Measurements from ENCODE around the gene MAMLD1. TPM values are rescaled to one million over a fixed set of nuclear protein-coding genes. Genes with fewer than 3 reads are reported as not detected.
"Not testable (repeated sequence)": the region's sequence is repeated elsewhere in the genome, so short reads cannot be mapped to it uniquely, and the experiment has no call there.

Gene MAMLD1
- total and polyA plus RNA-seq, 2 experiments from 2014 or later, result 4.1 to 9.0 TPM

GRCh38 chrX:150337026-150337425 is 26.1 kb upstream of the MAMLD1 start:
- Histone ChIP-seq H3K9ac (no peak overlapping the region), H2AFZ (no peak overlapping the region), H3K9me3 (ENCODE audit: low read depth) (no peaks in the 10 kb centered on the region), H3K4me3 (no peak overlapping the region), H3K4me1 (ENCODE audit: insufficient read depth) (no peaks in the 10 kb centered on the region), H3K79me2 (ENCODE audit: insufficient read depth) (no peaks in the 10 kb centered on the region), H3K36me3 (ENCODE audit: low read depth) (no peaks in the 10 kb centered on the region), H4K20me1 (ENCODE audit: insufficient read depth) (no peaks in the 10 kb centered on the region), H3F3A (ENCODE audit: insufficient read depth) (no peaks in the 10 kb centered on the region), H3K4me2 (ENCODE audit: unreplicated experiment) (no peak overlapping the region), H3K27ac (no peak overlapping the region), H3K27me3 (replicated peaks; ENCODE audit: insufficient read depth) (no peaks in the 10 kb centered on the region), H3K9me2 (ENCODE audit: insufficient read depth) (no peaks in the 10 kb centered on the region)
- 59 to 85% methylated on average over 3 to 4 of the region's 6 CpGs for WGBS, 2 experiments (ENCODE audit: low coverage in 1 of 2, low lambda C conversion rate in 2 of 2, missing lambda C conversion rate in 2 of 2)
- no peak for DNase-seq
- TF ChIP-seq EZH2 (IDR thresholded peaks at IDR 0.05; ENCODE audit: insufficient read depth, poor library complexity, severe bottlenecking) (no peak), EZH2phosphoT487 (IDR thresholded peaks at IDR 0.05; ENCODE audit: insufficient read depth, low read depth) (no peak)
- in situ Hi-C loops (cut with MboI), result no loop called here

- whole genome bisulfite sequencing, 2 experiments (ENCODE audit: low coverage in 1 of 2, low lambda C conversion rate in 2 of 2, missing lambda C conversion rate in 2 of 2), result 56 to 58% methylated on average over 4 of the region's 4 CpGs
- no peaks in the 10 kb centered on the region for H3K27me3 ChIP-seq (replicated peaks; ENCODE audit: insufficient read depth)
- no peaks in the 10 kb centered on the region for H3K4me1 ChIP-seq (ENCODE audit: insufficient read depth)
- H3K4me3 ChIP-seq, result no peak overlapping the region
- H2AFZ ChIP-seq, result no peak overlapping the region
- in situ Hi-C loops (cut with MboI), result no loop called here
- H3K36me3 ChIP-seq (ENCODE audit: low read depth), result no peaks in the 10 kb centered on the region
- no peak overlapping the region for H3K4me2 ChIP-seq (ENCODE audit: unreplicated experiment)
- no peak for DNase-seq
- no peaks in the 10 kb centered on the region for H3K9me2 ChIP-seq (ENCODE audit: insufficient read depth)
- H3F3A ChIP-seq (ENCODE audit: insufficient read depth), result no peaks in the 10 kb centered on the region
- H3K9ac ChIP-seq, result no peak overlapping the region
- H3K9me3 ChIP-seq (ENCODE audit: low read depth), result no peaks in the 10 kb centered on the region
- no peaks in the 10 kb centered on the region for H4K20me1 ChIP-seq (ENCODE audit: insufficient read depth)
- no peak overlapping the region for H3K27ac ChIP-seq
- H3K79me2 ChIP-seq (ENCODE audit: insufficient read depth), result no peaks in the 10 kb centered on the region
- TF ChIP-seq EZH2 (IDR thresholded peaks at IDR 0.05; ENCODE audit: insufficient read depth, poor library complexity, severe bottlenecking), result no peak
- TF ChIP-seq EZH2phosphoT487 (IDR thresholded peaks at IDR 0.05; ENCODE audit: insufficient read depth, low read depth), result no peak
Measured at GRCh38 chrX:150337536-150337935, 25.6 kb upstream of the MAMLD1 start.

- Histone ChIP-seq H3F3A (ENCODE audit: insufficient read depth) (no peaks in the 10 kb centered on the region), H3K9ac (no peak overlapping the region), H4K20me1 (ENCODE audit: insufficient read depth) (no peaks in the 10 kb centered on the region), H3K36me3 (ENCODE audit: low read depth) (no peaks in the 10 kb centered on the region), H3K27me3 (replicated peaks; ENCODE audit: insufficient read depth) (no peaks in the 10 kb centered on the region), H3K4me2 (ENCODE audit: unreplicated experiment) (no peak overlapping the region), H2AFZ (no peak overlapping the region), H3K79me2 (ENCODE audit: insufficient read depth) (no peaks in the 10 kb centered on the region), H3K9me2 (ENCODE audit: insufficient read depth) (no peaks in the 10 kb centered on the region), H3K27ac (no peak overlapping the region), H3K4me3 (no peak overlapping the region), H3K4me1 (ENCODE audit: insufficient read depth) (no peaks in the 10 kb centered on the region), H3K9me3 (ENCODE audit: low read depth) (no peaks in the 10 kb centered on the region)
- WGBS, 2 experiments (ENCODE audit: low coverage in 1 of 2, low lambda C conversion rate in 2 of 2, missing lambda C conversion rate in 2 of 2), result 95 to 96% methylated on average over 5 to 8 of the region's 8 CpGs
- TF ChIP-seq EZH2 (IDR thresholded peaks at IDR 0.05; ENCODE audit: insufficient read depth, poor library complexity, severe bottlenecking), result no peak
- no peak for TF ChIP-seq EZH2phosphoT487 (IDR thresholded peaks at IDR 0.05; ENCODE audit: insufficient read depth, low read depth)
- in situ Hi-C loops (cut with MboI), result no loop called here
- no peak for DNase-seq
Measured at GRCh38 chrX:150338615-150339014, 24.5 kb upstream of the MAMLD1 start.

- H3F3A ChIP-seq (ENCODE audit: insufficient read depth), result no peaks in the 10 kb centered on the region
- H3K9me3 ChIP-seq (ENCODE audit: low read depth), result no peaks in the 10 kb centered on the region
- H3K27ac ChIP-seq, result no peak overlapping the region
- H3K4me1 ChIP-seq (ENCODE audit: insufficient read depth), result no peaks in the 10 kb centered on the region
- H3K27me3 ChIP-seq (replicated peaks; ENCODE audit: insufficient read depth), result no peaks in the 10 kb centered on the region
- no peak overlapping the region for H3K4me3 ChIP-seq
- TF ChIP-seq EZH2phosphoT487 (IDR thresholded peaks at IDR 0.05; ENCODE audit: insufficient read depth, low read depth) (no peak), EZH2 (IDR thresholded peaks at IDR 0.05; ENCODE audit: insufficient read depth, poor library complexity, severe bottlenecking) (no peak)
- no peak for DNase-seq
- no peak overlapping the region for H3K9ac ChIP-seq
- H2AFZ ChIP-seq, result no peak overlapping the region
- in situ Hi-C loops (cut with MboI), result no loop called here
- H4K20me1 ChIP-seq (ENCODE audit: insufficient read depth), result no peaks in the 10 kb centered on the region
- H3K36me3 ChIP-seq (ENCODE audit: low read depth), result no peaks in the 10 kb centered on the region
- no peak overlapping the region for H3K4me2 ChIP-seq (ENCODE audit: unreplicated experiment)
- no peaks in the 10 kb centered on the region for H3K9me2 ChIP-seq (ENCODE audit: insufficient read depth)
- WGBS, 2 experiments (ENCODE audit: low coverage in 1 of 2, low lambda C conversion rate in 2 of 2, missing lambda C conversion rate in 2 of 2), result 70 to 76% methylated on average over 3 of the region's 3 CpGs
- H3K79me2 ChIP-seq (ENCODE audit: insufficient read depth), result no peaks in the 10 kb centered on the region
Measured at GRCh38 chrX:150339736-150340135, 23.4 kb upstream of the MAMLD1 start.

GRCh38 chrX:150340326-150340725 is 22.8 kb upstream of the MAMLD1 start:
- H3K9me3 ChIP-seq (ENCODE audit: low read depth); H3K79me2 ChIP-seq (ENCODE audit: insufficient read depth); H3K27ac ChIP-seq; H3F3A ChIP-seq (ENCODE audit: insufficient read depth); H4K20me1 ChIP-seq (ENCODE audit: insufficient read depth); H3K27me3 ChIP-seq (replicated peaks; ENCODE audit: insufficient read depth); H3K4me1 ChIP-seq (ENCODE audit: insufficient read depth); H3K36me3 ChIP-seq (ENCODE audit: low read depth); H3K4me3 ChIP-seq; H2AFZ ChIP-seq; in situ Hi-C loops (cut with MboI); H3K9ac ChIP-seq; DNase-seq; H3K9me2 ChIP-seq (ENCODE audit: insufficient read depth); H3K4me2 ChIP-seq (ENCODE audit: unreplicated experiment): not testable (repeated sequence)
- 84 to 85% methylated on average over 2 to 3 of the region's 3 CpGs for WGBS, 2 experiments (ENCODE audit: low coverage in 1 of 2, low lambda C conversion rate in 2 of 2, missing lambda C conversion rate in 2 of 2)
